Fibroblast of skin of left quadriceps (primary cell): ENCODE measurements around the gene CROCC2.

Source experiments
- DNase-seq, 2 experiments: peaks; one replicate each; pipeline ENCODE4 v3.0.0-alpha.2; 2013; ENCODE audit warnings: low read depth in 2 of 2

The CROCC2 gene

DNA sequence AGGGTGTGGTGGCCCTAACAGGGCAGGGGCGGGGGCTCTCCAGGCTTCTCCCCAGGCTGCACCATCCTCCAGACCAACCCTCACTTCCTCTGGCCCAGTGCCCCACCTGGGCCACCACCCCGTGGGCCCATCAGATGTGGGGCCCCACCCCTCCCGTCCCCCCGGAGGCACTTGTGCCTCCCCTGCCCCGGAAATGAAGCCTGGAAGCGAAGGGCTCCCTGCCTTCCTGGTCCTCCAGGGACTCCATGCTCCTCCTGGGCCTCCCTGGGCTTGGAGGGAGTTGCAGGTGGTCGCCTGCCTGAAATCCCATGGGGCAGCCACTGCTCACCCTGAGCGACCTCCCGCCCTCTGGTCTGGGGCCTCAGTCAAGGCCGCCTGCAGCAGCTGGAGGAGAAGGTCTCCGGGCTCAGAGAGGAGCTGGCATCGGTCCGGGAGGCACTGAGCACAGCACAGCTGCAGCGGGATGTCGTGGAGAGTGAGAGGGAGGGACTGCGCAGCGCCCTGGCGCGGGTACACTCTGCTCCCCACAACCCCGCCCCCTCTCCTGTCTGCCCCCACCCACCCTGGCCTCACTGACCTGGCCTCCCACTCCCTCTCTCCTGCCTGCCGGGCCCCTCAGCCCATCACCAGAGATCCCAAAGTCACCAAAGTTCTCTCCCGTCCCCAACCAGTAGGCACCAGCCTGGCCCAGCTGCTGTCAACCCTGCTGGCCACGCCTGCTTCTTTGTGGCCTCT lies 28.0 kb downstream of the CROCC2 start:
- DNase-seq: no peak

DNA sequence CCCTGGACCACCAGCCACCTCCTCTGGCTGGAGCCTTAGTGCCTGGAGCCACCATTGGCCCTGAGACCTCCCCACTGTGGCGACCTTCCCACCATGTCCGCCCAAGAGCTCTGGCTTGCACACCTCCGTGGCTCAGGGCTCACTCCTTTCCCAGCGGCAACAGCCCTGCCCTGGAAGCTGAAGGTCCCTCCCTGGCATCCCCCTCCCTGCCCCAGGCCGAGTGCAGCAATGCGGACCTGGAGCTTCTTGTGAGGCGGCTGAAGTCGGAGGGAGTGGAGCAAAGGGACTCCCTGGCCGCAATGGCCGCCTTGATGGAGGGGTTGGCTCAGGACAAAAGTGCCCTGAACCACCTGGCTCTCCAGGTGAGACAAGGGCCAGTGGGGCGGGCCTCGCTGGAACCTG lies 28.6 kb downstream of the CROCC2 start:
- no peak for DNase-seq

DNA sequence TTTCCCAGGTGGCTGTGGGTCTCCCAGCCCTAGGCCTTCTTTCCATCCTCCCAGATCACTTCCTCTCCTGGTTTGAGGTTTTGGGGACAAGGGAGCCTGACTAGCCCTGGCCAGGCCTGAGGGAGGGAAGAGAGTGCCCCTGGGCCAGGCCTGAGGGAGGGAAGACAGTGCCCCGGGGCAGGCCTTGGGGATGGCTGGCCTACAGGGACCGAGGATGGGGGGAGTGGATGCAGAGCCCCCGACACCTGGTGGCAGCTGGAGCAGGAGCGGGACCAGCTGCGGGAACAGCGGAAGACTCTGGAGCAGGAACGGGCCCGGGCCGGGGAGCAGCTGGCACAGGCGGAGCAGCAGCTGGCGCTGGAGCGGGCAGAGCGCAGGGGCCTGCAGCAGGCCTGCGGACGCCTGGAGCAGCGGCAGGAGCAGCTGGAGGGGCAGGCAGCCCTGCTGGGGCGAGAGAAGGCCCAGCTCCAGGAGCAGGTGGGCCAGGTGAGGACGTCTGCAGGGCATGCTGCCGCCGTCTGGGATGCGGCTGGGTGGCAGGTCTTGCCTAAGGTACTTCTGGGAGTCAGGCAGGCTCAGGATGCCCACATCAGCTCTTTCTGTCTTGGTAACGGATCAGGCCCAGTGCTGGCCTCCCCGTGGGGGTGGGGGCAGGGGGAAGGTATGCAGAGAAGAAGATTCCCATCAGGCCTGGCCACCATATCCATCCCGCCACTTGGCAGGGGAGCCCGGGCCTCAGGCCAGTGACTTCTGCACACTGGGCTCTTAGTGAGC lies 29.2 kb downstream of the CROCC2 start:
- DNase-seq: no peak

DNA sequence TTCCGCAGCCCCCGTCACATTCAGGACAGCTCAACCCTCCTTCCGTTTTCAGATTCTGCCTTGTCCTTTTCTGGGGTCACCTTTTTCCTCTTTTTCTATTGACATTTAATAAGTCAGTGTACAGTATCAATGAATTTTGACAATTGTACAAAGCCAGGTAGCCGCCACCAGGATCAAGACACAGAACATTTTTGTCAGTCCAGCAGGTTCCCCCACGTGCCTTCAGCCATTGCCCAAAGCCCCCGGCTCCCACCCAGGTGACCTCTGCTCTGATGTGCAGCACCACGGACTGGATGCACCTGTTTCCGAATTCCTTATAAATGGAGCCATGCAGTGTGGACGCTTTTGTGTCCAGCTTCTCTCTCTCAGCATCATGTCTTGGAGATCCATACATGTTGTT lies 30.0 kb downstream of the CROCC2 start:
- no peak for DNase-seq

DNA sequence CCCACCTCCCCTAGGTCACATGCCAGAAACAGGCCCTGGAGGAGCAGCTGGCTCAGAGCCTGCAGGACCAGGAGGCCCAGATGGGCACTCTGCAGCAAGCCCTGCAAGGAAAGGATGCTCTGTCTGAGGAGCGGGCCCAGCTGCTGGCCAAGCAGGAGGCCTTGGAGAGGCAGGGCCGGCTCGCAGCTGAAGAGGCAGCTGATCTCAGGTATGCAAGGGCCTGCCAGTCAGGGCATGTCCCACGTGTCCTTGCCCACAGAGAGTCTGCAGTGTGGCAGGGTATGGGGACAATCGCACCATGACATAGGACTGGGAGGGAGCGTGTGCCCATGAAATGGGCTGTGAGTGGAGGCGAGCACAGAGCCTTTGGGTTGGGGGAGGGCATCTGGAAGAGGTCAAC lies 39.9 kb downstream of the CROCC2 start:
- DNase-seq: no peak

DNA sequence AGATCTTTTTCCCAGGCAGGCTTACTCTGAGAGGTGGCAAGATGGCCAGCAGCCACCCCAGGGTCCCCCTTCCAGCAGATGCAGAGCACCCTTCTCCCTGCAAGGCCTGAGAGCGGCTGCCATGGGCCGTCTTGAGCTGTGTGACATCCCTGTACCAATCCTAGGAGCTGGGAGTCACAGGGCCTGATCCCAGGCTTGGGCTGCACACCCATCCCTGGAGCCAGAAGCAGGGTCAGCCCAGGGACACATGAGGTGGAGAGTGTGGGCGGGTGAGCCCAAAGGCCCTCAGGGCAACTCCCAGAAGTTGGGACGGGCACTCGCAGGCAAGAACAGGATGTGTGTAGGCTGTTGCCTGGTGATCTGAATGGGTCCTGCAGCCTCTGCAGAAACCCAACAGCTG lies 40.5 kb downstream of the CROCC2 start:
- no peak for DNase-seq

DNA sequence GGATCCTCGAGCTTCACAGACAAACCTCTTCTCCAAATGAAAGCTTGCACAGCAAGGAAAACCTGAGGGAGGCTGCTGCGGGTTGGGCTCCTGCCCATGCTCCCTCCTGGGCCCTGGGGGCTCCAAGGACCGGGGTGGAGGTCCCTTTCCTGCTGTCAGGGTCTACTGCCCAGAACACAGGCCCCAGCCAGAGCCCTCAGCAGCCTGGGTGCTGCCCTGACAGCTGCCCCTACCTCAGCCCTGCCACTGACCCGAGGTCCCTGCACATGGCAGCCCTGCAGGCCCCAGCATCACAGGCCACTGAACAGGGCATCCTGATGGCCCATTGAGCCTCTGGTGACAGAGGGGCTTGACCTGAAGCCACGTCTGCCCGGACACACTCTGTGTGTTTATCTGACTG lies 41.0 kb downstream of the CROCC2 start:
- DNase-seq: no peak

DNA sequence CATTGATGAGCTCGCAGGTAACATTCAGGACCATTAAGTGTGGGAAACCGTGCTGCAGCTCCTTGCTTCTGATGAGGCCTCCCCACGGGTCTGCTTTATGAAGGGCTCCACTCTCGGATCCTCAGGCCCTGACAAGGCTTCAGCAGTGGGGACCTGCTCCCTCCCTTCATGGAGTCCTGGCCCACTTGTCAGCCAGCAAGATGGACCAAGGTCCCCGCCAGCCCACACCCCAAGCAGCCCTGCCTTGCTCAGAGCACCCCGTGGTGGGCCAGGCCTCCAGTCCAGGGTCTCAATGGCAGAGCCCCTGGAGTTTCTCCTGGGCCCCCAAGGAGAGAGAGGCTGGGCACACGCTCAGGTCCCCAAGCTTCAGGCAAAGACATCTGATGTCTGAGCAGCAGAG lies 41.5 kb downstream of the CROCC2 start:
- DNase-seq: no peak

DNA sequence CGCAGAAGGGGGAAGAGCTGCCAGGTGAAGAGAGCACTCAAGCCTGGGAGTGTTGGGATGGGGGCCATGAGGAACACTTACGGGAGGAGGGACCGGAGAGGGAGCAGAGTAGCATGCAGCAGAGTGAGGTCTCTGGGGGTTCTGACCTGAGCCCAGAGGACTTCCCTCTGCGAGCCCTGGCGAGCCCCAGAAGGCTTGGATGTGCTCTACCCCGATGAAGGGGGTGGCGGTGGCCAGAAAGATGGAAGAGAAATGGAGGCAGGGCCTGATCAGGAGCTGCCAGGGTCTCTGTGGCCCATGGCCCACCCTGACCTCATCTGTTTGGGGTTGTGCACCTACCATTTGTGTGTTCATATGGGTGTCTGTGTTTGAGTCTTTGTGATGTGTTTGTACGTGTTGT lies 42.0 kb downstream of the CROCC2 start:
- no peak for DNase-seq

DNA sequence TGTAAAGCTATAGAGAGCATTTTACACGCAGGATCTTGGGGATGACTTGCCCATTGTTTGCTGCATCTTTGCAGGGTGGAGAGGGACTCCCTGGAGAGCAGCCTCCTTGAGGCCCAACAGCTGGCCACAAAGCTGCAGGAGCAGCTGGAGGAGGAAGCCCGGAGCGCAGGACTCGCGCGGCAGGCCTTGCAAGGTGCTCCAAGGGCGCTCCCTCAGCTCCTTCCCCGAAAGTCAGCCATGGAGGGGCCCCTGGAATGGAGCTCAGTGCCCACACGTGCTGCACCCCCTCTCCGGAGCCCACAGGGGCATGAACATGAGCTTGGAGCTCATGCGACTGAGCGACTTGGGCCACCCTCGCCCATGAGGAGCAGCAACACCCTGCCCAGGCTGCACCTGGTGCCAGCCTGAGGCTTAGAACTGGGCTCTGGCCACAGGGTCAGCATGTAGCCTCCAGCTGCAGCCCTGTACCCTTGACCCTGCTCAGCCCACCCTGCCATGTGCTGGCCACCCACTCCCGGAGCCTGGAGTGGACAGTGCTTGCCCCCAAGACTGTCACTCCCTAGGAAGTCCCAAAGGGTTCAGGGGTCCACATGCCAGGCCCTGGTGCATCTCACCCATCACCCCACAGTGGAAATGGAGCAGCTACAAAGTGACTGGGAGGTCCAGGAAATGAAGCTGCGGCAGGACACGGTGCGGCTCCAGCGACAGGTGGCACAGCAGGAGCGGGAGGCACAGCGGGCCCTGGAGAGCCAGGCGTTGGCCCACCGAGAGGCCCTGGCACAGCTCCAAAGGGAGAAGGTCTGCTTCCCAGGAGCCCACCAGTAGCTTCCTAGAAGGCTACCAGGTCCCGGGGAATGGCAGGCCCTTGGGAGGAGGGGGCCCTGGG lies 43.0 kb downstream of the CROCC2 start:
- DNase-seq: no peak

DNA sequence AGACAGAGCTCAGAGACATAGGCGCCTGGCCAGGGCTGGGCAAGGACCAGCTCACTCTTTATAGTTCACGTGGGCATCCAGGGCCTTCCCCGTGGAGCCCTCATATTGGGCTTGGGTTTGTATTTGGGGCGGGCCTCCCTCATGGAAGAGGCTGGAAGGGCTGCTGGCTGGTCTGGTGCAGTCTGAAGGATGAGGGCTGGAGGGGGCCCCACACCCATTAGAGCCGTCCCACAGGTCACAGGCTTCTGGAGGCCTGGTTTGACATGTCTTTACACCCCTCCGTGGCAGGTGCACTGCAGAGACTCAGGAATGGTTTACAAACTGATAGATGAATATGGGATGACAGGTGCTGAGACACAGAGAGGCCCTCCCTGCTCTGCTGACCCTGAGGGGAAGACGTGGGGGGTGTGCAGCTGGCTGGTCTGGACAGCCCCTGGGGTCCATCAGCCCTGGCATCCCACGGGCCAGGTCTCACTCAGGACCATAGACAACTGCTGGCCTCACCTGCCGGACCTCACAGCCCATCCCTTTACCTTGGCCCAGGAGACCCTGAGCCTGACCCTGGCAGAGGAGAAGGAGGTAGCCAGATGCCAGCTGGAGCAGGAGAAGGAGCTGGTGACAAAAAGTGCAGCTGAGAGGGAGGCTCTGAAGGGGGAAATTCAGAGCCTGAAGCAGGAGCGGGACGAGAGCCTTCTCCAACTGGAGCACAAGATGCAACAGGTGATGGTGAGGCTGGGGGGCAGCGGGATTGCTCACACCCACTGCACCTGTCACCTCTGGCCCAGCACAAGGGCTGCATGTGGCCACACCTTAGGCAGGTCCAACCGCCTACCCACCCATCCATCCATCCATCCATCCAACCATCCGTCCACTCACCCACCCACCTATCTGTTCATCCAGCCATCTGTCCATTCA lies 43.9 kb downstream of the CROCC2 start:
- DNase-seq: no peak

DNA sequence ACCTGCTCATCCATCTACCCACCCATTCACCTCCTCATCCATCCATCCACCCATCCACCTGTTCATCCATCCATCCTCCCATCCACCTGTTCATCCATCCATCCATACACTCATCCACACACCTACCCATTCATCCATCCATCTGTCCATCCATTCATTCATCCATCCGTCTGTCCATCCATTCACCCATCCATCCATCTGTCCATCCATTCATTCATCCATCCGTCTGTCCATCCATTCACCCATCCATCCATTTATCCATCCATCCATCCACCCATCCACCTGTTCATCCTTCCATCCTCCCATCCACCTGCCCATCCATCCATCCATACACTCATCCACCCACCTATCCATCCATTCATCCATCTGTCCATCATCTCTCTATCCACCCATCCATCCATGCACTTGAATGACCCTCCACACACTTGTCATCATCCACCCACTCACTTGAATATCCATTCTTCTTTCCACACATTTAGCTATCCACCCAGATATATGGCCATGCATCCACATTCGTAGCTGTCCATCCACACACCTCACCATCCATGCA lies 45.0 kb downstream of the CROCC2 start:
- DNase-seq: no peak

DNA sequence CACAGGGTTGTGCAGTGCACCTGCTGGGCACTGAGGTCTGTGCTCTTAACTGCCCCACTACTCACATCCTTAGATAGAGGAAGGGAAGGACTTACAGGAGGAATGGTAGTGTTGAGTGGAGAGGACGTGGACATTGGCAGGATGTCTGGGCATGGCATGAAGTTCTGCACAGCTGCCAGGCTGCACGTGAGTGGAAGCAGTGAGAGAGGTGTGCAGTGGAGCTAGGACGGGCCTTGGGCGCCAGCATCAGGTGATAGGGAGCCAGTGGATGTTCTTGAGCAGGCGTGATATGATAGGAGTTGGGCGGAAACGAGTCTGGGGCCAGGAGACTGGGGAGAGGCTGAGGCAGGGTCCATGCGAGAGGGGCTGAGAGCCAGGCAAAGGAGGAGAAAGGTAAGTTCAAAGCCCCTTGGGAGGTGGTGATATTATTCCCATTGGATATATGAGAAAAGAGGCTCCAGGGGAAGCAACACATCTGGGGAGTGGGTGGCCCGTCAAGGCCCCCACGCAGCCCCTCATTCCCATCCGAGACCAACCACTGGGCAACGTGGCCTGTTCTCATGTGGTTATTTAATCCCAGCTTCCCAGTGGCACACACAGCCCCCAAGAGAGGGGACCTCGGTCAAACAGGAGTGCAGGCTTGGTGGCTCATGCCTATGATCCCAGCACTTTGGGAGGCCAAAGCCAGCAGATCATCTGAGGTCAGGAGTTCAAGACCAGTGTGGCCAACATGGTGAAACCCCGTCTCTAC lies 46.5 kb downstream of the CROCC2 start:
- DNase-seq: no peak

DNA sequence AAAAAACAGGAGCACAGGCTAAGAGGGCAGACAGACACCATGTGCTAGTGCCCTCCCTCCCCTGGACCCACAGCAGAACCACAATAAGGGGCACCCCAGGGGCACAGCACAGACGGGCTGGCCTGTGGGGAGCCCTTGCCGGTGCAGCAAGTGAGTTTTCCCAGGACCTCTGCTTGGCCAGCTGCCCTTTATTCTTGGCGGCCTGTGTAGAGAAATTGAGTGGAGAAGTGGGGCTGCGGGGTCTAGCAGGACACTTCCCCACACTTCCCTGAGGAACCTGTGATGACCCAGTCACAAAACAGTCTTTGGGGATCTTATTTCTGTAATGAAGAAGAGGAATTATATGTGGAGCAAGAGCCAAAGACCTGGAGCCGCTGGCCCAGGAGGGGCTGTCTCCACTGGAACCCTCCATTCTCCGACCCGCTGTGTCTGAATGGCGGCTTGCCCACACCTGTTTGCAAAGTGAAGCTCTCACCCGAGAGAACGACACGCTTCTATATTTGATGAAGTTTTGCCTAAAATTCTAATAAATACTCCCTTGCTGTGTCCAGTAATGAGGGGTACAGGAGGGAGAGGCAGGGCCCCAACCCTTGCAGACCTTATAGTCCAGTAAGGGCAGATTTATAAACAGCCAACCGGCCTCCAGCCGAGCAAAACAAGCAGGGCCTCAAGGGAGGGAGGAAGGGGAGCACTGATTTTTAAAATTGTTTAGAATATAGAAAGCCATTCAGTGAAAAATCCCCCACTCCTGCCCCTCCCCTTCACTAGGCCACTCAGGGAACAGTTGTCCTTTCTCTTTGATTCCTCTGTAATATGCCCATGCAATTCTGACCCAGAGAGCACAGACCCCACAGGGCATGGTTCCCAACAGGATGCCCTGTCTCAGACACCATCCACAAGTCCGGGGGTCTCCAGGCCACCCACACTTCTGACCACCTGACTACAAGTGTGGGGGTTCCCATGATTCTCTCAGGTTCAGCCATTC lies 47.6 kb downstream of the CROCC2 start:
- no peak for DNase-seq

DNA sequence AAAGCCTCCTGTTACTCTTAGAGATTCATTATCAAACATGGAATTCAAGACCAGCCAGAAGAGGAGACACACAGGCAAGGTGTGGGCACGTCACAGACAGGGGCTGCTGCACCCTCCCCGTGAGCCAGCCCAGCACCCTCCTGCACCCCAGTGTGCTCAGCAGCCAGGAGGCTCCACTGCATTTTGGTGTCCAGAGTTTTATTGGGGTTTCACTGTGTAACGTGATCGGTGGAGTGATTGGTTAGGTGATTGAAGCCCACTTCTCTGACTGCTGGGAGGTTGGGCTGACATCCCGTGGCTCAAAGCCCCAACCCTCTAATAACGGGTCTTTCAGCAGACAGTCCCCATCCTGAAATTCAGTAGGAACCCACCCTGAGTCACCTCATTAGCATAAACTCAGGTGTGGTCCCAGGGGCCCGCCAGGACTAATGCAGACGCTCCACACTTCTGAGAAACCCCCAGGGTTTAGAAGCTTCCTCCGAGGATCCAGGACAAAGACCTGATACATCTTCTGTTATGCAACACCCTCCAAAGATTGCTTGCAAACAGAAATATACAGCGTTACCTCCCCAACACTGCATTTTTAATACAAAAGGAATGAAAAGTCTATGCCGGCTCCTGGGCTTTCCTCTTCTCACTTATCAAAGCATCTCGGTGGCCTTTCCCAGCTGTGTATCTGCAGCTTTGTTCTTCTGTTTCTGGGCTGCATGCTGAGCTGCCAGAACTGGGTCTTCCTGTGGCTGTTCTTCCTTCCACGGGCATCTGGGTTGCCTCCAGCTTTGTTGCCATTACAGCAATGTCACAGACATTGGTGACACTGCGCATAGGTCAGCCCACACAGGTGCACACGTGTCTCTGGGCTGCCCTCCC lies 48.5 kb downstream of the CROCC2 start:
- no peak for DNase-seq

DNA sequence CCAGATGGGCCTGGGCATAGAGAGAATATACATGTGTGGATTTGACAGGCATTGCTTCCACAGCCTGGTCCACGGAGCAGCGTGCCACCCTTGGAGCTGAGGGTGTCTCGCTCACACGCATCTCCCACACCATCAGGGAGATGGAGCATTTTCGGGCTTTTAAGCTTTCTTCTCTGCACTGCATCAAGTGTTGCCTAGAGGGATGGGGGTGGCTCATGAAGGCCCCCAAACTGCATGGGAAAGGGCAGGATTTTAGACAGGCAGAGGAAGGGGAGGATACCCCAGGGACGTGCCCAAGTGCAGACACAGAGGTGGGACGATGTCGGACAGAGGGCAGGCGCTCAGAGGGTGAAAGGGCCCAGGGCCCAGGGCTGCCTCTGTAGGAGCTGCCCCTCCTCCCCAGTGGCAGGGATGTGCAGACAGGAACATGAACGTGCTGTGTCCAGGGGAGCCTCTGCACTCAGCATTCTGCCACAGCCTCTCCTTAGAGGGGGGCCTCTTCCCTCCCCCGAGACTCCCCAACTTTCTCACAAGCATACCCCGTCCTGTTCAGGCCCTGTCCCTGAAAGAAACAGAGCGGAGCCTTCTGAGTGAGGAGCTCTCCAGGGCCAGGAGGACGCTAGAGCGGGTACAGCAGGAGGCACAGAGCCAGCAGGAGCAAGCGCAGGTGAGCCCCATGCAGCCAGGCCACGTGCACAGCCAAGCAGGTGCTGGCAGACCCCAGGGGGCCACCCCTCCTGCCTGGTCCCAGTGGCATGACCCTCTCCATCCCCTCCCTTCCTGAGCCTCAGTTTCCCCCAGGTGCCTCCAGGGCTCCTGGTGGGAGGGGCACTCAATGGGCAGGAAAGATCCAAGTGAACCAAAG lies 49.4 kb downstream of the CROCC2 start:
- no peak for DNase-seq
